Osteoblast (primary cell): ENCODE data around the gene TLR1. TPM values are rescaled to one million over a fixed set of nuclear protein-coding genes. Genes with fewer than 3 reads are reported as not detected.

ENCODE experiments used
- DNase-seq: peaks from one replicate; pipeline ENCODE4 v3.0.0; 2011; ENCODE audit warnings: low spot score, mixed read lengths; ENCODE audit not compliant: insufficient read length; ENCODE audit errors: missing footprints
- H2AFZ ChIP-seq: 2 replicates; pipeline ENCODE4 v1.6.0; 2011; ENCODE audit warnings: mild to moderate bottlenecking, low read length
- H3K27ac ChIP-seq: 2 replicates; pipeline ENCODE4 v1.5.1; 2011; ENCODE audit warnings: mild to moderate bottlenecking, low read depth, low read length, moderate library complexity
- H3K27me3 ChIP-seq: 2 replicates; pipeline ENCODE4 v1.6.0; 2012; ENCODE audit warnings: mild to moderate bottlenecking, control low read depth, inconsistent platforms, low read length, moderate library complexity; ENCODE audit not compliant: insufficient read depth
- H3K36me3 ChIP-seq: 2 replicates; pipeline ENCODE4 v1.5.1; 2011; ENCODE audit warnings: mild to moderate bottlenecking, low read length, control low read depth, moderate library complexity; ENCODE audit not compliant: insufficient read depth
- H3K4me1 ChIP-seq: 2 replicates; pipeline ENCODE4 v1.5.1; 2011; ENCODE audit warnings: mild to moderate bottlenecking, low read length, control low read depth, moderate library complexity; ENCODE audit not compliant: insufficient read depth
- H3K4me2 ChIP-seq: 2 replicates; pipeline ENCODE4 v1.6.0; 2011; ENCODE audit warnings: mild to moderate bottlenecking, low read length; ENCODE audit not compliant: insufficient read depth
- H3K4me3 ChIP-seq: fragments of 200-600 bp; sonication (generic); 3 replicates; pipeline ENCODE4 v1.5.1; 2012; ENCODE audit warnings: mild to moderate bottlenecking, low read length, inconsistent platforms; ENCODE audit not compliant: insufficient read depth
- H3K79me2 ChIP-seq: 2 replicates; pipeline ENCODE4 v1.6.0; 2012; ENCODE audit warnings: mild to moderate bottlenecking, low read length, control low read depth, inconsistent platforms; ENCODE audit not compliant: insufficient read depth
- H3K9me3 ChIP-seq: 2 replicates; pipeline ENCODE4 v1.5.1; 2011; ENCODE audit warnings: low read depth, low read length, control low read depth
- H4K20me1 ChIP-seq: 2 replicates; pipeline ENCODE4 v1.6.0; 2012; ENCODE audit warnings: mild to moderate bottlenecking, low read length, control low read depth; ENCODE audit not compliant: insufficient read depth
- total RNA-seq: library from RNA; depleted of rRNA; stranded (reverse); fragments of >200 nt; gene quantifications from 2 replicates; pipeline ENCODE4 v1.2.3, GENCODE V29; 2012
- TF ChIP-seq, protein P1 (sequence below): IDR thresholded peaks from 2 replicates; pipeline ENCODE4 v1.5.1; 2011; ENCODE audit warnings: mild to moderate bottlenecking, low read depth, low read length, moderate library complexity; ENCODE audit errors: extremely low read depth

The TLR1 gene
- total RNA-seq, 1 donor, result 3.3 TPM

GRCh38 chr4:38800961-38801450 lies 3.6 kb downstream of the TLR1 start:
- Histone ChIP-seq H4K20me1 (no peaks in the 10 kb centered on the region), H3K36me3 (no peaks in the 10 kb centered on the region), H3K27me3 (no peaks in the 10 kb centered on the region), H2AFZ (no peak overlapping the region), H3K9me3 (no peaks in the 10 kb centered on the region), H3K27ac (no peak overlapping the region), H3K4me3 (no peak overlapping the region), H3K4me1 (peaks cover 13% of the 10 kb centered on the region), H3K4me2 (no peak overlapping the region), H3K79me2 (no peaks in the 10 kb centered on the region)
- DNase-seq, result no peak
- TF ChIP-seq, protein P1, sequence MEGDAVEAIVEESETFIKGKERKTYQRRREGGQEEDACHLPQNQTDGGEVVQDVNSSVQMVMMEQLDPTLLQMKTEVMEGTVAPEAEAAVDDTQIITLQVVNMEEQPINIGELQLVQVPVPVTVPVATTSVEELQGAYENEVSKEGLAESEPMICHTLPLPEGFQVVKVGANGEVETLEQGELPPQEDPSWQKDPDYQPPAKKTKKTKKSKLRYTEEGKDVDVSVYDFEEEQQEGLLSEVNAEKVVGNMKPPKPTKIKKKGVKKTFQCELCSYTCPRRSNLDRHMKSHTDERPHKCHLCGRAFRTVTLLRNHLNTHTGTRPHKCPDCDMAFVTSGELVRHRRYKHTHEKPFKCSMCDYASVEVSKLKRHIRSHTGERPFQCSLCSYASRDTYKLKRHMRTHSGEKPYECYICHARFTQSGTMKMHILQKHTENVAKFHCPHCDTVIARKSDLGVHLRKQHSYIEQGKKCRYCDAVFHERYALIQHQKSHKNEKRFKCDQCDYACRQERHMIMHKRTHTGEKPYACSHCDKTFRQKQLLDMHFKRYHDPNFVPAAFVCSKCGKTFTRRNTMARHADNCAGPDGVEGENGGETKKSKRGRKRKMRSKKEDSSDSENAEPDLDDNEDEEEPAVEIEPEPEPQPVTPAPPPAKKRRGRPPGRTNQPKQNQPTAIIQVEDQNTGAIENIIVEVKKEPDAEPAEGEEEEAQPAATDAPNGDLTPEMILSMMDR, result no peak

GRCh38 chr4:38800366-38800765 lies 4.2 kb downstream of the TLR1 start:
- TF ChIP-seq, protein P1, result no peak
- DNase-seq, result no peak
- Histone ChIP-seq H3K36me3 (no peaks in the 10 kb centered on the region), H2AFZ (no peak overlapping the region), H3K4me3 (no peak overlapping the region), H4K20me1 (no peaks in the 10 kb centered on the region), H3K9me3 (no peaks in the 10 kb centered on the region), H3K4me1 (peaks cover 6% of the 10 kb centered on the region), H3K27ac (no peak overlapping the region), H3K4me2 (no peak overlapping the region), H3K27me3 (peaks cover 2% of the 10 kb centered on the region), H3K79me2 (no peaks in the 10 kb centered on the region)

DNA sequence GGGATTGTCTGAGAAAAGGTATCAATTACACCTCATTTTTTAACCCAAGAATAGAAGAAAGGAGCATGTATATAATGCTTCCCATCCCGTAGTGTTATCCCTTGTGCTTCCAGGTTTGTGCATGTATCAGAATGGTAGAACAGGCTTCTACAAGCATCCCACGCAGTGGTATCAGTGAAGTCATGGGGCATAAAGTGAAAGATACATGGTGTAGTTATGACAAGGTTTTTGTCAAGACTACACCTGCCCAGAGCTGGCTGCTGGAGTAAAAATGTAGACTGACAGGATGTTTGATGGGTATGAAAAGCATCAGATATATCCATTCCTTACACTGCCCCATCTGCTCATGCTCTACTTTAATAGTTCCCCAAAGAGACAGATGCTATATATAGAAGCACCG lies 9.5 kb downstream of the TLR1 start:
- DNase-seq, result no peak
- no peak overlapping the region for H3K27ac ChIP-seq
- H3K9me3 ChIP-seq, result no peaks in the 10 kb centered on the region
- no peaks in the 10 kb centered on the region for H3K4me1 ChIP-seq
- no peaks in the 10 kb centered on the region for H4K20me1 ChIP-seq
- no peaks in the 10 kb centered on the region for H3K36me3 ChIP-seq
- H2AFZ ChIP-seq, result no peak overlapping the region
- no peak overlapping the region for H3K4me2 ChIP-seq
- no peak overlapping the region for H3K4me3 ChIP-seq
- no peaks in the 10 kb centered on the region for H3K79me2 ChIP-seq
- TF ChIP-seq, protein P1, result no peak
- H3K27me3 ChIP-seq, result peaks cover 12% of the 10 kb centered on the region

DNA sequence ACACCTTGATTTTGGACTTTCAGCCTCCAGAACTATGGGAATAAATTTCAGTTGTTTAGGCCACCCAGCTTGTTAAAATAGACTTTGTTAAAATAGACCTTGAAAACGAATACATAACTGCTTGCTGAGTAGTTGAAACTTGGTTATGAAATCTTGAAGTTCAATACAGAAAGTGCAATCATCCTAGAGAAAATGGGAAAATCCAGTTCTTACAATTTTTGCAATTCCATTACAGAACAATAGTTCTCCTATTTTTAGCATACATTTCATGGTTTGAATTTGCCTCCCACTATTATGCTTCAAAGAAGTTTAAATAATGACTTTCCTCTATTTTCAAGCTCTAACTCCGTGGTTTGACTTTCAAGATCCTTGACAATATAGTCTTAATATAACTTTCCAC lies 10.5 kb downstream of the TLR1 start:
- H4K20me1 ChIP-seq, result no peaks in the 10 kb centered on the region
- no peaks in the 10 kb centered on the region for H3K36me3 ChIP-seq
- no peak overlapping the region for H2AFZ ChIP-seq
- no peaks in the 10 kb centered on the region for H3K4me1 ChIP-seq
- peaks cover 12% of the 10 kb centered on the region for H3K27me3 ChIP-seq
- no peak for DNase-seq
- no peak overlapping the region for H3K27ac ChIP-seq
- H3K4me3 ChIP-seq, result no peak overlapping the region
- no peak overlapping the region for H3K4me2 ChIP-seq
- no peaks in the 10 kb centered on the region for H3K9me3 ChIP-seq
- no peaks in the 10 kb centered on the region for H3K79me2 ChIP-seq
- TF ChIP-seq, protein P1, result no peak
